Mammary epithelial cell (primary cell): ENCODE results near the gene GFER.

ENCODE experiments used
- CTCF ChIP-seq, 2 donors: IDR thresholded peaks in 1 of 2; conservative IDR thresholded peaks in 1 of 2; 2 replicates each; pipeline ENCODE4 v1.5.1; 2011 to 2012; ENCODE audit warnings: inconsistent platforms in 2 of 2, low read length in 2 of 2, mild to moderate bottlenecking in 2 of 2, control low read depth in 1 of 2, low read depth in 1 of 2; ENCODE audit not compliant: insufficient read depth in 1 of 2; ENCODE audit errors: extremely low read depth in 1 of 2
- EZH2 ChIP-seq: IDR thresholded peaks from 2 replicates; pipeline ENCODE4 v1.6.1; 2012; ENCODE audit warnings: low read length, inconsistent platforms, borderline replicate concordance

- TF ChIP-seq CTCF (conservative IDR thresholded peaks at IDR 0.05 in 1 of 2, IDR thresholded peaks at IDR 0.05 in 1 of 2; ENCODE audit: extremely low read depth in 1 of 2, insufficient read depth in 1 of 2, low read depth in 1 of 2, low read length in 2 of 2) (no peak), EZH2 (no peak)
Observed at GRCh38 chr16:1953734-1954133, 30.3 kb upstream of the GFER start.
